HFF-Myc (cell line): ENCODE measurements around the gene FEM1C.

Experiments used
- DNase-seq: peaks from one replicate; pipeline ENCODE4 v3.0.0-alpha.2; 2011; ENCODE audit warnings: low read depth; ENCODE audit errors: extremely low read depth
- H3K4me3 ChIP-seq: replicated peaks from 2 replicates; pipeline ENCODE4 v1.5.1; 2011; ENCODE audit warnings: low read depth, mild to moderate bottlenecking, control low read depth, low read length
- CTCF ChIP-seq: IDR thresholded peaks from 2 replicates; pipeline ENCODE4 v1.5.1; 2012; ENCODE audit warnings: mild to moderate bottlenecking, low read depth, low read length, control low read depth; ENCODE audit errors: missing control alignments

The FEM1C gene

DNA sequence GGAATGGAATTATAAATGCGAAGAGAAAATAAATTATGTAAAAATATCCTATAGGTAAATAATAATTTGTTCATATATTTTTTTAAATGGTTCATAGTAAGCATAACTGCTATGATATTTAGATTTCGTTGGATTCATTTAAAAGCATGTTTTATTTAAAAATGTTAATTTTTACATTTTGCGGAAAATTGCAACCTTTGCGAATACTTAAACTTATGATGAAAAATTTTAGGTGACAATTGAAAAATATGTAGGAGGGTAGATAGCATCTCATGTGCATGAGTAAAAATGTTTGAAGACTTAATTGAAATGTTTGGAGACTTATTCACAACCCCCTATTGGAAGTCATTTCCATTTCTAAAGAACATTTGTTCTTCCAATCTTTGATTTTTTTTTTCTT, 4.1 kb upstream of the FEM1C start:
- no peak for TF ChIP-seq CTCF
- no peak overlapping the region for H3K4me3 ChIP-seq
- no peak for DNase-seq

- TF ChIP-seq CTCF = no peak
Measured at GRCh38 chr5:115545351-115545882, 842 bp upstream of the FEM1C start.

DNA sequence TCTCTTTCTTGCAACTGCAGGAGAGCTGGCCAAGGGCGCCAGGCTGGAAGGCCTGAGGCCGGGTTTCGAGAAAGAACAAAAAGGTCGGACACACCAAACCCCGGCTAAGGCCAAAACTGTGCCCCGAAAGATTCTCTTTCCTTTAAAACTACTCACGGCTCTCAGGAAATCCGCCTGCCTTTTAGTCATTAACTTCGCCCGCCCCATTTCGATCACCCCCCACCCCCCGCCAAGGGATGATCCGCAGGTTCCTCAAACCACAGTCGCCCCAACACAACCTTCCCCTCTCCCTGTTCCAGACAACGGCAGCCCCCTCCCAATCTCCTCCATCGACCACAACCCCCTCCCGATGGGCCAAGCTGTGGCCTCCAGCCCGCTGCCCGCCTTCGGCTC, 536 bp downstream of the FEM1C start:
- DNase-seq = no peak
- no peak for TF ChIP-seq CTCF
- peak overlapping the region; percentile 84 for H3K4me3 ChIP-seq

More at GRCh38 chr5:115545351-115545882, 842 bp upstream of the FEM1C start:
- no peak for DNase-seq
- H3K4me3 ChIP-seq = no peak overlapping the region

GRCh38 chr5:115543365-115544042, 1.1 kb downstream of the FEM1C start:
- DNase-seq = no peak
- peak overlapping the region; percentile 84 for H3K4me3 ChIP-seq
- TF ChIP-seq CTCF = no peak

GRCh38 chr5:115542651-115543364, 1.8 kb downstream of the FEM1C start:
- no peak for TF ChIP-seq CTCF
- H3K4me3 ChIP-seq = peak overlapping the region; percentile 84
- DNase-seq = no peak

DNA sequence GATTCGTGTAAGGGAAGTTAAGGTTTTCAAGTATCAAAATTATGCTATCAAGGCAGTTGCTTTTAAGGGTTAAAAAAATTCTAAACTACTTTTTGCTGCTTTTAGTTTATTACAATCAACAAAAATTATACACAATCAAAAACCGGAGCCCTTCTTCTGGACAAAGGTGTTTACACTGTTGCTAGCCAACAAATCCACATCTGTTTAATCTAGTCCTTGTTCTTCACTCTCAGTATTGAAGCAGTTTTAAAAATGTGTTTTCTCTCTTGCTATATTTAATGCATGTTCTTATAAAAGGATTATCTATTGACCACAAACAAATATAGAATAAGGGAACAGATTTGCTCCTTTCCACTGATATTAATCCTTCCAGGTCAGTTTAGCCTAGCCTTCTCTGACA, 2.5 kb downstream of the FEM1C start:
- peak overlapping the region; percentile 84 for H3K4me3 ChIP-seq
- no peak for TF ChIP-seq CTCF
- no peak for DNase-seq
